ENCODE data around the gene TRIM28. TPM values are rescaled to one million over a fixed set of nuclear protein-coding genes. Genes with fewer than 3 reads are reported as not detected.

The TRIM28 gene
- total and polyA plus RNA-seq, 9 of the 15 experiments (the other 6 are each of a cell fraction or from before 2014, with no cell fraction given), result 12.1 to 797 (median 490) TPM

DNA sequence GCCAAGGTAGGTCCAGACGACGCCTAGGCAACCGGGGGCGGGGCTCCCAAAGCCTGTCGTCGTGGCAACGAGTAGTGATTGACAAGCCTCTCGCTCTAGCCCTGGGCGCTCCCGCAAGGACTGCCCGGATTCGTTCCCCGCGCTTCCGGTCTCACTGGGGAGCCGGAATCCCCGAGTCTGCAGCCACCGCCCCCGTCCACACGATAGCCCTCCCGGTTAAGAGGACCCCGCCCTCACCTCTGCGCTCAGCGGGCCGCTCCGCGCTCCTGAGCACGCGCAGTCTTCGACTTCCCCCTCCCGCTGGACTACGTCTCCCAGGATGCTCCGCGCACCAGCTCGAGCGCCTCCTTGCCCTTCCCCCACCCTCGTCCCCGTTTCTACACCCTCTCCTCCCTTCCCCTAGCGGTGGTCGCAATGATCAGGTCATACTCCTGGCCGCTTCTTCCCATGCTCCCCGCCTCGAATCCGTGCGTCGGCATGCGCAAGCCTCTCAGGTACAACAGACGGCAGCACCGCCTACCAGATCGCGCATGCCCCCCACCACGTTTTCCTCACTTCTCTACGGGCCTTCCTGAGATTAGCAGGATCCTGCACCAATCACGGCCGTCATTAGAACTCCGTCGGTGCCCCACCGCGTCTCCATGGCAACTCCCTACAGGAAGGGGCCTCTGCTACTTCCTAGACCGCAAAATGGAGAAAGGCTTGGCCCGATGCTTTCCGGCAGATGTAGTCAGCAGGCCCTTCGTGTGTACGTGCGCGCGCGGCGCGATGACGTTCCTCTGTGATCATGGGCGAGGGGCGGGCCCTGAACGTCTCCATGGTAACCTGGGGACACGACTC lies 29.2 kb downstream of the TRIM28 start, which contains the start of gene MZF1 (continued):
- TF ChIP-seq, protein P1, sequence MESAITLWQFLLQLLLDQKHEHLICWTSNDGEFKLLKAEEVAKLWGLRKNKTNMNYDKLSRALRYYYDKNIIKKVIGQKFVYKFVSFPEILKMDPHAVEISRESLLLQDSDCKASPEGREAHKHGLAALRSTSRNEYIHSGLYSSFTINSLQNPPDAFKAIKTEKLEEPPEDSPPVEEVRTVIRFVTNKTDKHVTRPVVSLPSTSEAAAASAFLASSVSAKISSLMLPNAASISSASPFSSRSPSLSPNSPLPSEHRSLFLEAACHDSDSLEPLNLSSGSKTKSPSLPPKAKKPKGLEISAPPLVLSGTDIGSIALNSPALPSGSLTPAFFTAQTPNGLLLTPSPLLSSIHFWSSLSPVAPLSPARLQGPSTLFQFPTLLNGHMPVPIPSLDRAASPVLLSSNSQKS (CRISPR knock-in tag; IDR thresholded peaks at IDR 0.05), result no peak
- TF ChIP-seq CBX1 (IDR thresholded peaks at IDR 0.05; ENCODE audit: low read depth) (no peak), L3MBTL2 (IDR thresholded peaks at IDR 0.05) (peak; percentile 82), ZNF407 (IDR thresholded peaks at IDR 0.05; ENCODE audit: low read depth) (peak; percentile 10; the same call in 1 of the 2 replicates), RBM14 (IDR thresholded peaks at IDR 0.05; ENCODE audit: borderline replicate concordance, insufficient read depth, low read depth, low read length) (no peak), NCOR1 (IDR thresholded peaks at IDR 0.05) (no peak), ZNF76 (CRISPR knock-in tag; IDR thresholded peaks at IDR 0.05; ENCODE audit: borderline replicate concordance) (no peak), ZKSCAN1 (IDR thresholded peaks at IDR 0.05; ENCODE audit: low read depth, low read length) (no peak; the same call in 1 of the 2 replicates), MCM7 (IDR thresholded peaks at IDR 0.05) (no peak), CREM (IDR thresholded peaks at IDR 0.05; ENCODE audit: low read depth) (peak; percentile 99), JUNB (CRISPR knock-in tag; conservative IDR thresholded peaks at IDR 0.05) (no peak), E2F8 (IDR thresholded peaks at IDR 0.05; ENCODE audit: low read depth, partially characterized antibody) (peak; percentile 65), HMG20B (CRISPR knock-in tag; IDR thresholded peaks at IDR 0.05) (no peak)
- TF ChIP-seq, protein P2, sequence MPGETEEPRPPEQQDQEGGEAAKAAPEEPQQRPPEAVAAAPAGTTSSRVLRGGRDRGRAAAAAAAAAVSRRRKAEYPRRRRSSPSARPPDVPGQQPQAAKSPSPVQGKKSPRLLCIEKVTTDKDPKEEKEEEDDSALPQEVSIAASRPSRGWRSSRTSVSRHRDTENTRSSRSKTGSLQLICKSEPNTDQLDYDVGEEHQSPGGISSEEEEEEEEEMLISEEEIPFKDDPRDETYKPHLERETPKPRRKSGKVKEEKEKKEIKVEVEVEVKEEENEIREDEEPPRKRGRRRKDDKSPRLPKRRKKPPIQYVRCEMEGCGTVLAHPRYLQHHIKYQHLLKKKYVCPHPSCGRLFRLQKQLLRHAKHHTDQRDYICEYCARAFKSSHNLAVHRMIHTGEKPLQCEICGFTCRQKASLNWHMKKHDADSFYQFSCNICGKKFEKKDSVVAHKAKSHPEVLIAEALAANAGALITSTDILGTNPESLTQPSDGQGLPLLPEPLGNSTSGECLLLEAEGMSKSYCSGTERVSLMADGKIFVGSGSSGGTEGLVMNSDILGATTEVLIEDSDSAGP (CRISPR knock-in tag; IDR thresholded peaks at IDR 0.05), result peak; percentile 56; the same call in 1 of the 2 replicates

Measured in K562 (cell line).